Peyer's patch (tissue), 4 donors: ENCODE results near the gene SEPTIN12.

ENCODE experiments used
- POLR2A ChIP-seq, 2 donors: fragments of 450-650 bp; IDR thresholded peaks; one replicate each; pipeline ENCODE4 v1.5.1; 2017; ENCODE audit warnings: antibody characterized with exemption in 2 of 2, mild to moderate bottlenecking in 2 of 2, moderate library complexity in 2 of 2
- TF ChIP-seq, protein P1 (sequence below), 6 experiments: fragments of 450-650 bp in 4 of 6; fragments of 200-600 bp in 2 of 6; sonication (generic) in 1 of 6; IDR thresholded peaks; one replicate each; pipeline ENCODE4 v1.5.1; 2017 to 2019; ENCODE audit warnings: antibody characterized with exemption in 6 of 6, mild to moderate bottlenecking in 3 of 6, moderate library complexity in 1 of 6

DNA sequence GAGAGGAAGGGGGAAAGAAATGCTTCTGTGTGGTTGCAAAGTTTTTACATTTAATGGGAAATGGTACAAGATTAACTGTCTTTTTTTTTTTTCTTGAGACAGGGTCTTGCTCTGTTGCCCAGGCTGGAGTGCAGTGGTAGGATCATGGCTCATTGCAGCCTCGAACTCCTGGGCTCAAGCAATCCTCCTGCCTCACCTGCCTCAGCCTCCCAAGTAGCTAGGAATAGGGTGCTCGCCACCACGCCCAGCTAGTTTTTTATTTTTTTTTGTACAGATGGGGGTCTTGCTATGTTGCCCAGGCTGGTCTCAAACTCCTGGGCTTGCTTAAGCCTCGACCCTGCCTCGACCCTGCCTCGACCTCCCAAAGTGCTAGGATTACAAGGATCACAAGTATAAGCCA lies 18.1 kb upstream of the SEPTIN12 start:
- TF ChIP-seq, protein P1, sequence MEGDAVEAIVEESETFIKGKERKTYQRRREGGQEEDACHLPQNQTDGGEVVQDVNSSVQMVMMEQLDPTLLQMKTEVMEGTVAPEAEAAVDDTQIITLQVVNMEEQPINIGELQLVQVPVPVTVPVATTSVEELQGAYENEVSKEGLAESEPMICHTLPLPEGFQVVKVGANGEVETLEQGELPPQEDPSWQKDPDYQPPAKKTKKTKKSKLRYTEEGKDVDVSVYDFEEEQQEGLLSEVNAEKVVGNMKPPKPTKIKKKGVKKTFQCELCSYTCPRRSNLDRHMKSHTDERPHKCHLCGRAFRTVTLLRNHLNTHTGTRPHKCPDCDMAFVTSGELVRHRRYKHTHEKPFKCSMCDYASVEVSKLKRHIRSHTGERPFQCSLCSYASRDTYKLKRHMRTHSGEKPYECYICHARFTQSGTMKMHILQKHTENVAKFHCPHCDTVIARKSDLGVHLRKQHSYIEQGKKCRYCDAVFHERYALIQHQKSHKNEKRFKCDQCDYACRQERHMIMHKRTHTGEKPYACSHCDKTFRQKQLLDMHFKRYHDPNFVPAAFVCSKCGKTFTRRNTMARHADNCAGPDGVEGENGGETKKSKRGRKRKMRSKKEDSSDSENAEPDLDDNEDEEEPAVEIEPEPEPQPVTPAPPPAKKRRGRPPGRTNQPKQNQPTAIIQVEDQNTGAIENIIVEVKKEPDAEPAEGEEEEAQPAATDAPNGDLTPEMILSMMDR (IDR thresholded peaks at IDR 0.05): no peak
- no peak for TF ChIP-seq POLR2A (IDR thresholded peaks at IDR 0.05)
